Esophagus muscularis mucosa (tissue), 4 donors: ENCODE results near the gene SLAIN2.

Experiments
- CTCF ChIP-seq, 3 experiments: fragments of 200-600 bp in 2 of 3; fragments of 450-650 bp in 1 of 3; sonication (generic) in 2 of 3; IDR thresholded peaks; one replicate each; pipeline ENCODE4 v1.5.1; 2017 to 2019; ENCODE audit warnings: antibody characterized with exemption in 3 of 3, mild to moderate bottlenecking in 2 of 3, moderate library complexity in 1 of 3
- EP300 ChIP-seq: sonication (generic); formaldehyde crosslinking; IDR thresholded peaks from one replicate; pipeline ENCODE4 v1.6.1; 2017; ENCODE audit warnings: antibody characterized with exemption
- POLR2AphosphoS5 ChIP-seq, 2 donors: sonication (generic); formaldehyde crosslinking; IDR thresholded peaks; one replicate each; pipeline ENCODE4 v1.6.1; 2017; ENCODE audit warnings: antibody characterized with exemption in 2 of 2

GRCh38 chr4:48369771-48370170 is 28.4 kb downstream of the SLAIN2 start:
- TF ChIP-seq CTCF (IDR thresholded peaks at IDR 0.05) (no peak), POLR2AphosphoS5 (IDR thresholded peaks at IDR 0.05) (no peak), EP300 (no peak)
